Smooth muscle cell (in vitro differentiated cells): ENCODE measurements around the gene TYW3. TPM values are rescaled to one million over a fixed set of nuclear protein-coding genes. Genes with fewer than 3 reads are reported as not detected.
A peak's percentile ranks its signal among the peaks of the same experiment; 100 is the strongest.

Experiments used
- DNase-seq: peaks from one replicate; lab custom pipeline; 2025; ENCODE audit not compliant: unreplicated experiment; lab: John Stamatoyannopoulos, UW
- H2AFZ ChIP-seq: fragments of 200-600 bp; sonication (generic); 2 replicates; pipeline ENCODE4 v1.6.0; 2016; ENCODE audit warnings: antibody characterized with exemption, low read depth, mild to moderate bottlenecking
- H3F3A ChIP-seq: fragments of 200-600 bp; sonication (generic); 2 replicates; pipeline ENCODE4 v1.6.0; 2017; ENCODE audit warnings: antibody characterized with exemption, low read depth
- H3K27ac ChIP-seq: fragments of 200-600 bp; sonication (generic); 2 replicates; pipeline ENCODE4 v1.5.1; 2016; ENCODE audit warnings: low read depth, mild to moderate bottlenecking
- H3K27me3 ChIP-seq: fragments of 200-600 bp; sonication (generic); 2 replicates; pipeline ENCODE4 v1.6.1; 2016; ENCODE audit warnings: low read depth, mild to moderate bottlenecking
- H3K36me3 ChIP-seq: fragments of 200-600 bp; sonication (generic); 2 replicates; pipeline ENCODE4 v1.5.1; 2016; ENCODE audit warnings: low read depth
- H3K4me1 ChIP-seq: fragments of 200-600 bp; sonication (generic); 2 replicates; pipeline ENCODE4 v1.5.1; 2016; ENCODE audit warnings: low read depth
- H3K4me2 ChIP-seq: fragments of 200-600 bp; sonication (generic); 2 replicates; pipeline ENCODE4 v1.6.0; 2016; ENCODE audit warnings: mild to moderate bottlenecking
- H3K4me3 ChIP-seq: fragments of 200-600 bp; sonication (generic); 2 replicates; pipeline ENCODE4 v1.5.1; 2016; ENCODE audit warnings: mild to moderate bottlenecking
- H3K79me2 ChIP-seq: fragments of 200-600 bp; sonication (generic); 2 replicates; pipeline ENCODE4 v1.6.0; 2016; ENCODE audit warnings: low read depth, mild to moderate bottlenecking
- H3K9ac ChIP-seq: fragments of 200-600 bp; sonication (generic); 2 replicates; pipeline ENCODE4 v1.6.0; 2016; ENCODE audit warnings: low read depth
- H3K9me3 ChIP-seq: fragments of 200-600 bp; sonication (generic); replicated peaks from 2 replicates; pipeline ENCODE4 v1.5.1; 2016; ENCODE audit warnings: low read depth
- H4K20me1 ChIP-seq: fragments of 200-600 bp; sonication (generic); 2 replicates; pipeline ENCODE4 v1.6.0; 2016; ENCODE audit warnings: low read depth
- WGBS: methylation state at CpG from one replicate; pipeline ENCODE4 v1.1.7; 2016; ENCODE audit warnings: low lambda C conversion rate; 5-methylcytosine and 5-hydroxymethylcytosine counted together
- polyA plus RNA-seq: library from polyadenylated mRNA; unstranded; fragments of >200 nt; fragmentation: Nextera tagmentation; extraction: Ambion mirVana; gene quantifications from 2 replicates; pipeline ENCODE4 v1.2.1, GENCODE V29; 2016
- total RNA-seq: library from RNA; depleted of rRNA; stranded (reverse); fragments of >200 nt; gene quantifications from 2 replicates; pipeline ENCODE4 v1.2.3, GENCODE V29; 2014
- TF ChIP-seq, protein P1 (sequence below): fragments of 200-600 bp; sonication (generic); IDR thresholded peaks from 2 replicates; pipeline ENCODE4 v1.5.1; 2017; ENCODE audit warnings: borderline replicate concordance, mild to moderate bottlenecking, antibody characterized with exemption; ENCODE audit not compliant: insufficient read depth, poor library complexity, severe bottlenecking

Gene TYW3, protein sequence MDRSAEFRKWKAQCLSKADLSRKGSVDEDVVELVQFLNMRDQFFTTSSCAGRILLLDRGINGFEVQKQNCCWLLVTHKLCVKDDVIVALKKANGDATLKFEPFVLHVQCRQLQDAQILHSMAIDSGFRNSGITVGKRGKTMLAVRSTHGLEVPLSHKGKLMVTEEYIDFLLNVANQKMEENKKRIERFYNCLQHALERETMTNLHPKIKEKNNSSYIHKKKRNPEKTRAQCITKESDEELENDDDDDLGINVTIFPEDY
- total RNA-seq, result not detected in 2 replicates
- not detected in 2 replicates for polyA plus RNA-seq

DNA sequence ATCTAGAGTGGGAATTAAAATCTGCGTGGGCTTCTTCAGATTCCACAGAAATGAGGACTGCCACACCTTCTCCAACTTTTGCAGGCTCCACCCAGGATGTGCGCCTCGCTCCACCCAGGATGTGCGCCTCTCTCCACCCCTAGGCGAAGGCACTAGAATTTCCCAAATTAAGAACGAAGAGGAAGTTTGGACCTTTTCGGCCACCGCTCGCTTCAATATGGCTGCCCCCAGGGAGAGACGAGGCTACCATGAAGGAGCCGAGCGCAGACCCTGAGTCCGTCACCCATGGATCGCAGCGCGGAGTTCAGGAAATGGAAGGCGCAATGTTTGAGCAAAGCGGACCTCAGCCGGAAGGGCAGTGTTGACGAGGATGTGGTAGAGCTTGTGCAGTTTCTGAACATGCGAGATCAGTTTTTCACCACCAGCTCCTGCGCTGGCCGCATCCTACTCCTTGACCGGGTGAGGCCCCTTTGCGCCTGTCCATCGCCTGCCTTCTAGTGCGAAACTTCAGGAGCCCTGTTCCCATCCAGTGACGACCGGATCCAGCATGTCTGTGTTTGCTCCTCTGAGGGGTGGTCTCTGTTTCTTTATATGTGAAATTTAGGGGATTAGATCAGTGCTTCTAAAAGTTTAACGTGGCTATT, at the start of gene TYW3, which contains the start of gene CRYZ:
TSS of gene TYW3 (plus strand) at position 193 of the 644 bp plus-strand sequence. CDS start at position 286, 93 bp downstream.
TSS of gene CRYZ (minus strand) at position 91 of the 644 bp plus-strand sequence. CDS start 8,229 bp downstream, outside the sequence.
- TF ChIP-seq, protein P1, sequence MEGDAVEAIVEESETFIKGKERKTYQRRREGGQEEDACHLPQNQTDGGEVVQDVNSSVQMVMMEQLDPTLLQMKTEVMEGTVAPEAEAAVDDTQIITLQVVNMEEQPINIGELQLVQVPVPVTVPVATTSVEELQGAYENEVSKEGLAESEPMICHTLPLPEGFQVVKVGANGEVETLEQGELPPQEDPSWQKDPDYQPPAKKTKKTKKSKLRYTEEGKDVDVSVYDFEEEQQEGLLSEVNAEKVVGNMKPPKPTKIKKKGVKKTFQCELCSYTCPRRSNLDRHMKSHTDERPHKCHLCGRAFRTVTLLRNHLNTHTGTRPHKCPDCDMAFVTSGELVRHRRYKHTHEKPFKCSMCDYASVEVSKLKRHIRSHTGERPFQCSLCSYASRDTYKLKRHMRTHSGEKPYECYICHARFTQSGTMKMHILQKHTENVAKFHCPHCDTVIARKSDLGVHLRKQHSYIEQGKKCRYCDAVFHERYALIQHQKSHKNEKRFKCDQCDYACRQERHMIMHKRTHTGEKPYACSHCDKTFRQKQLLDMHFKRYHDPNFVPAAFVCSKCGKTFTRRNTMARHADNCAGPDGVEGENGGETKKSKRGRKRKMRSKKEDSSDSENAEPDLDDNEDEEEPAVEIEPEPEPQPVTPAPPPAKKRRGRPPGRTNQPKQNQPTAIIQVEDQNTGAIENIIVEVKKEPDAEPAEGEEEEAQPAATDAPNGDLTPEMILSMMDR, result no peak
- no peak within 1 kb of the TSS for H3K9ac ChIP-seq
- H3K4me1 ChIP-seq, result no peaks in the 10 kb centered on the region
- H3K9me3 ChIP-seq, result no peaks in the 10 kb centered on the region
- no peak within 1 kb of the TSS for H3K27ac ChIP-seq
- WGBS, result 97% methylated on average over 30 of the region's 30 CpGs
- DNase-seq, result no peak
- no peaks in the 10 kb centered on the region for H3K79me2 ChIP-seq
- peak within 1 kb of the TSS; percentile 14 for H3K4me3 ChIP-seq
- H3K4me2 ChIP-seq, result no peak within 1 kb of the TSS
- H3K36me3 ChIP-seq, result no peaks in the 10 kb centered on the region
- no peak within 1 kb of the TSS for H2AFZ ChIP-seq
- H3F3A ChIP-seq, result peaks cover 3% of the 10 kb centered on the region
- H3K27me3 ChIP-seq, result no peaks in the 10 kb centered on the region
- no peaks in the 10 kb centered on the region for H4K20me1 ChIP-seq

DNA sequence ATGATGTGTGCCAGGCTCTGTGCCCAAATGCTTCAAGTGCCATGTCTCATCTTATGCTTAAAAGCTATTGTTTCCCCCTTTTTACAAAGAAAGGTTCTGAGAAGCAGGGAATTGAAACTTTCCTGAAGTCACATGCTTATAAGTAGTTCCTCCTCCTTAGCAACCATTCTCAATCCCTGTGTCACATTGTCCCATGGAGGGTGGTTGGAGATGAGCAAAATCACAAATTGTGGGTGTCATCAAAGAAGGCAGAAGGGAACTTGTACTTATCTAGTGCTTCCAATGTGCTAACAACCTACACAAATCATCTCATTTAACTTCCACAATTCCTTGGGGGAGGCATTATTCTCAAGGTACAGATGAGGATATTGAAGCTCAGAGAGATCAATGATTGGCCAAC, 49.3 kb upstream of the TYW3 start:
- Histone ChIP-seq H3K36me3 (no peaks in the 10 kb centered on the region), H4K20me1 (no peaks in the 10 kb centered on the region), H3K9me3 (no peaks in the 10 kb centered on the region), H3K27ac (no peak overlapping the region), H3K79me2 (no peaks in the 10 kb centered on the region), H3K27me3 (no peaks in the 10 kb centered on the region), H3K4me3 (no peak overlapping the region), H3K4me2 (no peak overlapping the region), H3F3A (no peaks in the 10 kb centered on the region), H2AFZ (no peak overlapping the region), H3K9ac (no peak overlapping the region), H3K4me1 (no peaks in the 10 kb centered on the region)
- DNase-seq, result no peak
- TF ChIP-seq, protein P1, result no peak

DNA sequence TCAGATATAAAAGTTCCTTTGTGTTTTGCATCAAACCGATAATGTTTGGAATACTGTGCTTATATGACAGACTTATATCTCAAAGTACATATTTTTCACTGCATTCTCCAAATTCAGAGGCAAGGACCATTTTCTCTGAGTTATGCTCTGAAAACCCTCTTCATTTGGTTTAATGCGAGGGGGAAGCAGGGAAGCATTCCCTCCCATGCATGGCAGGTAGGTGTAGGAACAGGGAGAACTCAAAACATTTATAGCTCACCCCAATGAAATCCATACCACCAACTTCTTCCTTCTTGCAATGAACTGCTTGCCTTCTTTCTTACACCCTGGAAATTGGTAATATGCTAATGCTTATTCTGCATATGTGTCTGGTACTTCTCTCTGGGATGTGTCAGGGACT, 48.7 kb upstream of the TYW3 start:
- DNase-seq, result no peak
- no peaks in the 10 kb centered on the region for H3K9me3 ChIP-seq
- H3K4me1 ChIP-seq, result no peaks in the 10 kb centered on the region
- H3K4me2 ChIP-seq, result no peak overlapping the region
- H3K9ac ChIP-seq, result no peak overlapping the region
- H3K27me3 ChIP-seq, result no peaks in the 10 kb centered on the region
- H3K36me3 ChIP-seq, result no peaks in the 10 kb centered on the region
- 95% methylated on average over 2 of the region's 2 CpGs for WGBS
- no peak overlapping the region for H2AFZ ChIP-seq
- H4K20me1 ChIP-seq, result no peaks in the 10 kb centered on the region
- no peaks in the 10 kb centered on the region for H3F3A ChIP-seq
- TF ChIP-seq, protein P1, result no peak
- no peak overlapping the region for H3K4me3 ChIP-seq
- no peaks in the 10 kb centered on the region for H3K79me2 ChIP-seq
- no peak overlapping the region for H3K27ac ChIP-seq
